GM18873 (cell line): ENCODE data around the gene SH3BP4.

Source experiments
- ATAC-seq: cut with Tn5 transposase; IDR thresholded peaks from one replicate; pipeline ENCODE4 v1.9.1; 2021; ENCODE audit warnings: mild to moderate bottlenecking, moderate library complexity, moderate number of reproducible peaks; ENCODE audit not compliant: unreplicated experiment, low FRiP score

SH3BP4 gene

DNA sequence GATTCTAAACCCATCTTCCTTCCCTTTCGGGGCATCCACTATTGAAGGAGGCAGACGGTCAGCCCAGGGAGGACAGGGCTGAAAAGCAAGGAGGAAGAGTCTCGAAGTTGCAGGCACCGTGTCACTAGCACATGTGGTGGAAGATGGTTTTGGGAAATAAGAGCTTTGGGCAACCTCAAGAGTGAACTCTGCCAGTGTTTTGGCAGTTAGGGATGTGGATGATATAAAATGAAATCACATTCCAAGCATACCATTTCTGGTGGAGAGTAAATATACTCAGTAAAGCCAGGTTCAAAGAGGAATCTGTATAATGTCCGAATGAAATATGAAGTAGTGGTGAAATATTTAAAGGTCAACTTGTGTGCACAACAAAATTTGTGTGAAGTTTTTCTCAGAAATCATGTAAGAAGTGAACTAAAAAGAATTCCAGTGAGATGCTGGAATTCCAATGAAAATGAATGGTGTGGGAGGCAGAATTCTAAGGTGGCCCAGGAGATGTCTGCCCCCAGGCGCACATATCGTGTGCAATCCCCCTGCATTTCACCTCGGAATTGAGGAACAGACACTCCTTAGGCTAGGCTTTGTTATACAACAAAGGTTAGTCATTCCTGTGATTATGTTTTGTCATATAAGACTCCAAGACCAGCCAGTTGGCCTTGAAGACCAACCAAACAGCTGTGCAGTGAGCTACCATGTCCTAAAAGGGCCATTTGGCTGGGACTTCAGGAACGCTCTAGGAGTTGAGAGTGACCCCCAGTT, 147.1 kb downstream of the SH3BP4 start:
- no peak for ATAC-seq

- no peak for ATAC-seq
Observed at GRCh38 chr2:235102896-235103295, 151.1 kb downstream of the SH3BP4 start.
